Urothelium cell line (cell line): Measurements from ENCODE around the gene DUSP28.
"Not testable (repeated sequence)": the region's sequence is repeated elsewhere in the genome, so short reads cannot be mapped to it uniquely, and the experiment has no call there.

Source experiments
- DNase-seq: peaks from one replicate; pipeline ENCODE4 v3.0.0; 2011; ENCODE audit warnings: low spot score, mixed read lengths
- FAIRE-seq: peaks from 2 replicates; lab custom pipeline; 2011; peaks lifted over from hg19 to GRCh38; lab: Jason Lieb, UNC

Gene DUSP28

DNA sequence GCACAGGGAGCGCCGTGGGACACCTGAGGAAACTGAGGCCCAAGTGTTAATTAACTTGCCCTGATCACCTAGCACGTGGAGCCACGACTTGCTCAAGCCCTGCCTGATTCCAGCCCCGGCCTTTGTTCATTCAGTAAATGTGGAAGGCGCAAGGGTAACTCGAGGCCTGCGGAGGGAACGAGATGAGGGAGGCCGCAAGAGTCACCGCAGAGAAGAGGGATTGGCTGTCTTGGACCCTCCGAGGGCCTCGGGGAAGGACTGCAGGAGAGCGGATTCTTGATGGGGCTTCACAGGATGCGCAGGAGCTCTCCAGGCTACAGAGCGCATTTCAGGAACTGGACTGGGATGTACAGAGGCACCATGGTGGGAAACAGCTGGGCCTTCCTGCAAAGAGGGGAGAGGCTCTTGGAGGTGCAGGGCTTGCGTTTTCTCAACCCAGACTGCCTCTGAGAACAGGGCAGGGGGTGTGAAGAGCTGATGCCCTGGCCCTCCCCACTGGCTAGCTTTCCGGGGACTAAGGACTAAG is 1.9 kb upstream of the DUSP28 start:
- FAIRE-seq = no peak

GRCh38 chr2:240559286-240559685 is 871 bp upstream of the DUSP28 start:
- no peak for FAIRE-seq
- DNase-seq = no peak

More for the DNA sequence above, 1.9 kb upstream of the DUSP28 start:
- DNase-seq = no peak

DNA sequence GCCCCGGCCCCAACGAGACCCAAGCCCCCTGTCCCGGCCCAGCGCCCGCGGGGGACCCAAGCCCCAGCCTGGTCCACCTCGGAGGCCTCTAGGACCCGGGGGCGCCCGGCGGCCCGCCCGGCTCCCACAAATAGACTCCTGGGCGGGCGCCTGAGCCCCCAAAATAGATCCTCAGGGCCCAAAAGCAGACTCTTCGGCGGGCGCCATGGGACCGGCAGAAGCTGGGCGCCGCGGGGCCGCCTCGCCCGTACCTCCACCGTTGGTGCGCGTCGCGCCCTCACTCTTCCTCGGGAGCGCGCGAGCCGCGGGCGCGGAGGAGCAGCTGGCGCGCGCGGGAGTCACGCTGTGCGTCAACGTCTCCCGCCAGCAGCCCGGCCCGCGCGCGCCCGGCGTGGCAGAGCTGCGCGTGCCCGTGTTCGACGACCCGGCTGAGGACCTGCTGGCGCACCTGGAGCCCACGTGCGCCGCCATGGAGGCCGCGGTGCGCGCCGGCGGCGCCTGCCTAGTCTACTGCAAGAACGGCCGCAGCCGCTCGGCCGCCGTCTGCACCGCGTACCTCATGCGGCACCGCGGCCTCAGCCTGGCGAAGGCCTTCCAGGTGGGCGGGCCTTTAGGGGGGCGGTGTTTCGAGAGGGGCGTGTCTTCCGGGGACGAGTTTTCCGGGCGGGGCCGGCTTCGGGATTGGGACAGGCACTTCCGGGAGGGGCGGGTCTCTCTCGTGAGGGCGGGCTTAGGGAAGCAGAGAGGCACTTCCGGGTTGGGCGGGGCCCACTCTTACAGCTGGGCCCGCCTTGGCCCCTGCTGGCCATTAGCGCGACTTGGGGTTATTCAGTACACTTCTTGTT is 545 bp downstream of the DUSP28 start:
- FAIRE-seq = peak; percentile 52

GRCh38 chr2:240561325-240561971 is 1.3 kb downstream of the DUSP28 start:
- no peak for FAIRE-seq
- no peak for DNase-seq

More for the DNA sequence above, 545 bp downstream of the DUSP28 start:
- peak; percentile 97 for DNase-seq

GRCh38 chr2:240563231-240563630 is 3.1 kb downstream of the DUSP28 start:
- DNase-seq, FAIRE-seq: not testable (repeated sequence)

- DNase-seq (no peak), FAIRE-seq (no peak)
Measured at GRCh38 chr2:240563951-240564560, 3.9 kb downstream of the DUSP28 start.

DNA sequence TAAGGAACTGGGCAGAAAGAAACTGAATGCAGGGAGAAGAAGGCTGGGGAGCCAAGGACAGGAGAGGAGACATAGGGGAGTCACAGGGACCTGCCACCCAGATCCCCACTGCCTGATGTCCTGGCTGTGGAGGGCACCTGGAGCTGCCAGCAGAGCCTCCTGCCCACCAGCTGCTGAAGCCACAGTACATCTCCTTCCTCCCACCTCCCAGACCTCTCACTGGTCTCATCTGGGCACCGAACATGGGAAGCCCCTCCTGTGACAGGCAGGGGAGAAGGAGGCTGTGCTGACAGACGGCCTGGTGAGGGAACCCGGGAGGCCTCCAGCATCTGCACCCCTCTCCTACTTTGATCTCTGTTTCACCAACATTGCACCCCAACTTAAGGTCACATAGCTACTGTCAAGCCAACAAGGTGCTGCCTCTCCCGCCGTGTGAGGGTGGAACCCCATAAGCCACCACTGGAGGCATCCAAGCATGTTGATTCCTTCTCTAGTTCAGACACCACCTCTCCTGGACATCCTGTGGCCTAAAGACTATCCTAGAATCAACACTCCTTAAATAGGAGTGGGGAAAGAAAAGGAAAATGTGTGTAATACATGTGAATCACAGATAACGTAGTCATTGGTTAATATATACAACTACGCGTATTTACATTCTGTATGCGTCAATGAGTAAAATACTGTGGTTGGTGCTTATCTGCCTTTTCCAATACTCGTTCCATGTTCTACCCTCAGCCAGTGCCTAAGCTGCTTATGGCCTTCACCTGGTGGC is 4.6 kb downstream of the DUSP28 start:
- DNase-seq (no peak), FAIRE-seq (no peak)

DNA sequence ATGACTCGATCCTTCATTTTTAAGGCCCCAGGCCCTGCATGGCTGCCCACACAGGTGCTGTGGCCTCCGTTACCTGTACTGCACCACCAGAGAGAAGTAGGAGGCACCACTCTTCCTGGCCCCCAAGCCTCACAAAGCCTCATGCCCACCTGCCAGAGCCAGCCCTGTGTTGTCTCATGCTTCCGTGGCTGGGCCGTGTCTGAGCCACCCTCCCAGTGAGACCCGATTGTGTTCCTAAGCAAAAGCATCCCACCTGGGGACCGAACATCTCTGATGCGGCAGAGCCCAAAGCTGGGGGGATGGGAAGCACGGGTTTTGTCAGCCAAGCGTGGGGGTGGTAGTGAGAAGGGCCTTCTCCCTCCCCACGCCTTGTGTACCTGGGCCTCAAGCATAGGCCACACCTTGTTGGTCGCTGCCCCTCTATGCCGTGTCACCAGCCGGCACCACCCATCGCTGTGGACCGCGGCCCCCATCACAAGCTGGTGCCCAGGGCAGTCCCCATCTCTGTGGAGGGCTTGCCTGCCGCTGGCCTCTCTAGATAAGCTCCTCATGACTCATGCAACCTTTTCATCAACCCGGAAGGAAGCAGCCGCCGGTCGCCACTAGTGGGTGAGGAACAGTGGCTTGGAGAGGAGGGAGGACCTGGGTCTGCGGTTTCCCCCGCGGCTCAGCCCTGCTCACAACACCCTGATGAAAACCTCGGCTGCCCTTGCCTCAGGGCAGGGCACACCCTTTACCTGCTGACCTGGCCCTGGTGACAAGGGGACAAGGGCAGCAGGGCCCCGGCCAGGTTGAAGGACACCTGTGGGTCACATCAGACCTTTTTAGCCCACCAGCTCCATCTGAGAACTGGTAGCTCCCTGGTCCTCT is 5.4 kb downstream of the DUSP28 start:
- peak; percentile 75 for DNase-seq
- peak; percentile 27 for FAIRE-seq

DNA sequence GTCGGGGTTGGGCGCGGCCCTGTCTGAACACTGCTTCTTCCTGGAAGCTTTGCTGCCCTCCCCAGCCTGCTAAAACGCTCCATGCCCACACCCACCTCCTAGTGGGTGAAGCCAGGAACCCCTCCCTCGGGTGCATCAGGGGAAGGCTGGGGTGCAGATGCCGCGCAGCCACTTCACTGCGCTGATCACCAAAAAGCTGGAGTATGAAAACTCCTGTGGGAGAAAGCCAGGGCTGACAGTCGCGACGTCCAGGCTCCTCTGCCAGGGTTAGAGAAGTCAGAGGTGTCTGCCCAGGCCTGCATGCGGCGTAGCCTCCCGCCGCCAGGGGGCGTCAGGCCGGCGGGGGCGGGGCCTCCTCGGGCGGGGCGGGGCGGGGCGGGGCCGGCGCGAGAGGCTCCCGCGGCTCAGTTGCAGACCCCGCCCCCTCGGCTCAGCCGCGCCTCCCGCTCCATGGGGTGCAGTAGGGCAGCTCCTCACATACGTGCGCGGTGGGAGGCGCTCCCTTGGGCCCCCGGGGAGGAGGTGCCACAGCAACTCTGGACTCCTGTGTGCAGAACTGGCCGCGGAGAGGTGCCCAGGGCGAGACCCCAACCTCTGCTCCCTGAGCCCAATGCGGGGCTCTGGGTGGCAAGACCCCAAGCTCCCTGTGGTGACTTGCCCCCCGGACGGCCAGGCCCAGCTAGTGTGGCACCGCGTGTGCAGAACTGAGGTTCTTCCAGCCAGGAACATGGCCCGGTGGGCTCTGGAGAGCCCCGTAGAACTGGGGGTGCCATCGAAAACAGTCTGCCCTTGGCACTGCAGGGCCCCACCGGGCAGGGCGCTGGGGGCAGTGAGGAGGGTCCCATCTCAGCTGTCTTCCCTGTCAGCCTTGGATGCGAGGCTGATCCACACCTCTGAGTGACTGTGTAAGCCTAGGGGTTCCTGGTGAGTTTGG is 6.3 kb downstream of the DUSP28 start:
- DNase-seq = peak; percentile 90
- no peak for FAIRE-seq

DNA sequence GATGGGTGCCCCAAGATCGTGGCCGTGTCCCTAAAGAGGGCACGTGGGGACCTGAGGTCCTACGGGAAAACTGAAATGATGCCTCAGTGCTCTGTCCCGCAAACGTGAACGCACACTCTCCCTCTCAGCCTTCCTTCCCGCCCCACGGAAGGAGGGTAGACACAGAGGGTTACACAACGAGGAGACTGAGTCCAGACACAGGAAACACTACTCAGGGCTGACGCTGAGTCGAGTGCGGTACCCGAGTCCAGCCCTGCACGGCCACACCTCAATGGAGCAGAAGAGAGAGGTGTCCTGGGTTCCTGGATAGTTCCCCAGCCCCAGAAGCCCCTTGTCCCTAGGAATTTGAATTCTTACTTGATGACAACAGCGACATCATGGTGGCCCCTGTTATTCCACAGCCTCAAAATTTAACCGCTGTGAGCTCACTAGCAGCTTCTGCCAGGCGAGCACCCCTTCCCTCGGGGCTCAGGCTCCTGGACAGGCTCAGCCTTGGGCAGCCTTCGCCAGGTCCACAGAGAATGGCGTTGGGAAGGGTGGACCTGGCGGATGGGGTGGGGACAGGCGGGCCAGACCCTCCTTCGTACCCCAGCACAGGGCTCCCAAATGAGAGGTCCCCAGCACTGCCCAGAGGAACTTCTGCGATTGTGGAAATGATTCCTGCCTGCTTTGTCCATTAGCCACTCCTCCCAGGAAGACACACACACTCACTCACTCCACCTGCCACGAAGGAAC is 7.1 kb downstream of the DUSP28 start:
- FAIRE-seq = no peak

GRCh38 chr2:240567872-240568677 is 7.9 kb downstream of the DUSP28 start, which contains the start of gene RNPEPL1:
Gene RNPEPL1 (plus strand): TSS chr2:240568484. CDS start chr2:240568587, 103 bp downstream.
- FAIRE-seq (no peak), DNase-seq (peak; percentile 69)

More for the DNA sequence above, 7.1 kb downstream of the DUSP28 start:
- DNase-seq = no peak

DNA sequence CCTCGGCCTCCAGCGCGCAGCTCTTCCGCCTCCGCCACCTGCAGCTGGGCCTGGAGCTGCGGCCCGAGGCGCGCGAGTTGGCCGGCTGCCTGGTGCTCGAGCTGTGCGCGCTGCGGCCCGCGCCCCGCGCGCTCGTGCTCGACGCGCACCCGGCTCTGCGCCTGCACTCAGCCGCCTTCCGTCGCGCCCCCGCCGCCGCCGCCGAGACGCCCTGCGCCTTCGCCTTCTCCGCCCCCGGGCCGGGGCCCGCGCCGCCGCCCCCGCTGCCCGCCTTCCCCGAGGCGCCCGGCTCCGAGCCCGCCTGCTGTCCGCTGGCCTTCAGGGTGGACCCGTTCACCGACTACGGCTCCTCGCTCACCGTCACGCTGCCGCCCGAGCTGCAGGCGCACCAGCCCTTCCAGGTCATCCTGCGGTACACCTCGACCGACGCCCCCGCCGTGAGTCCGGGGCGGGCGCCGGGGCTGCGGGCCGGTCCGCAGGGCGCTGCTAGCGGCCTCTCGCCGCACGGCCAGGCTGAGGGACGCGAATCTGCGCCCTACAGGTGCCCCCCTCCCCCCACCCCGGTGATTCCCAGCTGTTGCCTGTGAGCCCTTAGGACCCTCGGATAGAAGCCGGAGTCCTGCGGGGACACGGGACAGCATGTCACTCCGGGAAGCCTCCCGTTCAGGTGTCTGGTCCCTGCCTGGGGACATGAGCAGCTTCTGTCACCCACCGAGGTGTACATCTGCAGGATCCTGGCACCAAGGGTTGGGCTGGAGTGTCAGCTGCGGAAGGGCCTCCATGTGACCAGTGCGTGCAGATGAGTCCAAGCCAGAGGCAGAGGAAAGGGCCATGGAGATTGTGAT is 8.7 kb downstream of the DUSP28 start:
- DNase-seq (peak; percentile 79), FAIRE-seq (peak; percentile 82)

DNA sequence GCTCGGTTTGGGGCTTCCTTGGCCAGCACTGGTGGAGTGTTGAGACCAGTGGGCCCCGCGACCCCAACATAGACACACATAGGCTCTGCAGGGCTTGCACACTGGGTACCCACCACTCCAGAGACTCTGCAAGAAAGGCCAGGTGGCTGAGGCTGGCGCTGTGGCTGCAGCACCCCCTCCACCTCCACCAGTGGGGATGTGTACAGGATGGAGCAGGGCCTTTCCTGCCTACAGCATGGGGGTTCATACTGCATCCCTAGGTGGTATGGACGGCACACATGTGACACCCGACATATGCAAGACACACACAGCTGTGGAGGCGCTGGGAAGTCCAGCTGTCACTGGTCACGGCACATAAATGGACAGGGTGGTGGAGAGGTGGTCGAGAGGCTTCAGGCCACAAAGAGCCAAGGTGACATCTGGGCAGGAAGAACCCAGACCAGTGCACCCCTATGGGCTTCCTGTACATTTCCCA is 9.4 kb downstream of the DUSP28 start:
- FAIRE-seq = no peak
- no peak for DNase-seq

- no peak for FAIRE-seq
- DNase-seq = no peak
Measured at GRCh38 chr2:240569998-240570530, 9.9 kb downstream of the DUSP28 start.

- FAIRE-seq = no peak
- no peak for DNase-seq
Measured at GRCh38 chr2:240570531-240571313, 10.6 kb downstream of the DUSP28 start.
